Loucy (cell line): ENCODE data around the gene DOCK3.
A peak's percentile ranks its signal among the peaks of the same experiment; 100 is the strongest.

Experiments used
- H2AFZ ChIP-seq: fragments of 200-600 bp; sonication (generic); 2 replicates; pipeline ENCODE4 v1.6.0; 2016; ENCODE audit warnings: antibody characterized with exemption, mild to moderate bottlenecking, low read length, moderate library complexity
- H3F3A ChIP-seq: fragments of 200-600 bp; 2 replicates; pipeline ENCODE4 v1.6.0; 2016; ENCODE audit warnings: antibody characterized with exemption, low read depth, mild to moderate bottlenecking
- H3K27me3 ChIP-seq: fragments of 200-600 bp; sonication (generic); 2 replicates; pipeline ENCODE4 v1.6.1; 2014; ENCODE audit warnings: low read length, mild to moderate bottlenecking; ENCODE audit not compliant: insufficient read depth, poor library complexity, severe bottlenecking
- H3K36me3 ChIP-seq: fragments of 200-600 bp; sonication (generic); 2 replicates; pipeline ENCODE4 v1.6.1; 2016; ENCODE audit warnings: low read length; ENCODE audit not compliant: insufficient read depth
- H3K4me1 ChIP-seq: fragments of 200-600 bp; sonication (generic); 2 replicates; pipeline ENCODE4 v1.5.1; 2014; ENCODE audit warnings: low read length, mild to moderate bottlenecking; ENCODE audit not compliant: insufficient read depth, poor library complexity, severe bottlenecking
- H3K4me2 ChIP-seq: fragments of 200-600 bp; sonication (generic); 2 replicates; pipeline ENCODE4 v1.6.0; 2014; ENCODE audit warnings: antibody characterized with exemption, low read length, low read depth, mild to moderate bottlenecking; ENCODE audit not compliant: poor library complexity, severe bottlenecking
- H3K4me3 ChIP-seq: fragments of 200-600 bp; sonication (generic); 2 replicates; pipeline ENCODE4 v1.5.1; 2014; ENCODE audit warnings: low read length, mild to moderate bottlenecking, mixed read lengths; ENCODE audit not compliant: poor library complexity, severe bottlenecking
- H3K79me2 ChIP-seq: fragments of 200-600 bp; sonication (generic); 2 replicates; pipeline ENCODE4 v1.6.1; 2014; ENCODE audit warnings: low read length; ENCODE audit not compliant: insufficient read depth
- H3K9ac ChIP-seq: fragments of 200-600 bp; sonication (generic); 2 replicates; pipeline ENCODE4 v1.6.0; 2014; ENCODE audit warnings: mild to moderate bottlenecking, low read depth, low read length, moderate library complexity; ENCODE audit not compliant: poor library complexity, severe bottlenecking
- H3K9me2 ChIP-seq: fragments of 200-600 bp; sonication (generic); replicated peaks from 2 replicates; pipeline ENCODE4 v1.6.1; 2016; ENCODE audit warnings: low read depth, low read length, mixed read lengths
- H3K9me3 ChIP-seq: fragments of 200-600 bp; sonication (generic); 2 replicates; pipeline ENCODE4 v1.6.1; 2014; ENCODE audit warnings: mild to moderate bottlenecking, antibody characterized with exemption, low read length, low read depth; ENCODE audit not compliant: insufficient read depth
- H4K20me1 ChIP-seq: fragments of 200-600 bp; sonication (generic); 2 replicates; pipeline ENCODE4 v1.6.0; 2014; ENCODE audit warnings: antibody characterized with exemption, low read length, mild to moderate bottlenecking; ENCODE audit not compliant: insufficient read depth, poor library complexity, severe bottlenecking
- EZH2phosphoT487 ChIP-seq: fragments of 200-600 bp; IDR thresholded peaks from 2 replicates; pipeline ENCODE4 v1.6.1; 2018; ENCODE audit warnings: antibody characterized with exemption, mild to moderate bottlenecking, moderate library complexity, borderline replicate concordance
- TF ChIP-seq, protein P1 (sequence below): fragments of 200-600 bp; sonication (generic); conservative IDR thresholded peaks from 2 replicates; pipeline ENCODE4 v1.5.1; 2014; ENCODE audit warnings: mild to moderate bottlenecking, antibody characterized with exemption, low read length

The DOCK3 gene

DNA sequence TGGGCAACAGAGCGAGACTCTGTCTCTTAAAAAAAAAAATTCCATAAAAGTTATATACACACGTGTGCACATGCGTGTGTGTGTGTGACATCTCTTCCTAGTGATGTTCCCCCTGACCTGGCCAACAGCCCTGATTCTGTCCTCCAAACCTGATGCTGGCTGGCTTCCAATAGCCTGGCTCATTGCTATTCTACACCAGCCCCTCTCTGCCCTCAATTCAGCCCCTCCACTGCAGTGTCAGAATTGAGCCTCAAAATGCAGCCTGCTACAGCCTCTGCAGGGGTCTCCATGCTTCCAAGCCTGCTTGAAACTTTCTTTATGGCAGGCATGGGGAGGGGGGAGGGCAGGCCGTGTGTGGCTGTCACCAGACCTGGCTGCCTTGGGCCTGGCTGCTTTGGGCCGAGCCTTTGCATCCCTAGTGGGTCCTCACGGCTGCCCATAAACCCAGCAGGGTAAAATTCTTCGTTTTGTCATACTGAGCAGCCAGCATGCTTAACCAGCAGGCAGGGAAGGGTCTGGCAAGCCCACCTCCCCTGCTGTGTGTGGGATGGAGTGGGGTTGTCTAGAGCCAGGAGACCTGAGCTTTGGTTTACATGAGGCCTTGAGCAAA is 22.7 kb upstream of the DOCK3 start:
- Histone ChIP-seq H3K36me3 (peaks cover 33% of the 10 kb centered on the region; the same call in 1 of the 2 replicates), H3K4me3 (no peak overlapping the region), H3F3A (no peaks in the 10 kb centered on the region)

DNA sequence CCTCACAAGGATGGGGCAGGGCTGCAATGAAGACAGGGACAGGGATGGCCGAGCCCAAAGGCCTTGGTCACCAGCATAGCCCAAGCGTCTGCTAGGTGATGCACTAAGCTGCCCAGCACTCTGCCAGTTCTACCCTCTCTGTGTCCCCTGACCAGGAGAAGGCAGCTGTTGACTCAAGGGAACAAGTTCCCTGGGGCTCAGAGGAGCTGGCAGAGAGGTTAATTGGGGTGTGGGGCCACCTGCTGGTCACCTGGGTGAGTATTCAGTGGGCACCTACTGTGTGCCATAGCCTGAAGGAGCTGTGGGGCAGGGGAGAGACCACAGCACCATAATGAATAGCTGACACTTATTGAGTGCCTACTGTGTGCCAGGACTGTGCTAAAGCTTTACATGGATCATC is 22.0 kb upstream of the DOCK3 start:
- TF ChIP-seq, protein P1, sequence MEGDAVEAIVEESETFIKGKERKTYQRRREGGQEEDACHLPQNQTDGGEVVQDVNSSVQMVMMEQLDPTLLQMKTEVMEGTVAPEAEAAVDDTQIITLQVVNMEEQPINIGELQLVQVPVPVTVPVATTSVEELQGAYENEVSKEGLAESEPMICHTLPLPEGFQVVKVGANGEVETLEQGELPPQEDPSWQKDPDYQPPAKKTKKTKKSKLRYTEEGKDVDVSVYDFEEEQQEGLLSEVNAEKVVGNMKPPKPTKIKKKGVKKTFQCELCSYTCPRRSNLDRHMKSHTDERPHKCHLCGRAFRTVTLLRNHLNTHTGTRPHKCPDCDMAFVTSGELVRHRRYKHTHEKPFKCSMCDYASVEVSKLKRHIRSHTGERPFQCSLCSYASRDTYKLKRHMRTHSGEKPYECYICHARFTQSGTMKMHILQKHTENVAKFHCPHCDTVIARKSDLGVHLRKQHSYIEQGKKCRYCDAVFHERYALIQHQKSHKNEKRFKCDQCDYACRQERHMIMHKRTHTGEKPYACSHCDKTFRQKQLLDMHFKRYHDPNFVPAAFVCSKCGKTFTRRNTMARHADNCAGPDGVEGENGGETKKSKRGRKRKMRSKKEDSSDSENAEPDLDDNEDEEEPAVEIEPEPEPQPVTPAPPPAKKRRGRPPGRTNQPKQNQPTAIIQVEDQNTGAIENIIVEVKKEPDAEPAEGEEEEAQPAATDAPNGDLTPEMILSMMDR = peak; percentile 79
- TF ChIP-seq EZH2phosphoT487 = no peak
- no peaks in the 10 kb centered on the region for H3K9me3 ChIP-seq
- no peaks in the 10 kb centered on the region for H3F3A ChIP-seq
- peaks cover 26% of the 10 kb centered on the region; the same call in 1 of the 2 replicates for H3K36me3 ChIP-seq
- no peak overlapping the region for H3K4me2 ChIP-seq
- H3K9ac ChIP-seq = no peak overlapping the region
- H3K4me3 ChIP-seq = no peak overlapping the region
- no peaks in the 10 kb centered on the region for H3K27me3 ChIP-seq
- no peaks in the 10 kb centered on the region for H3K4me1 ChIP-seq
- no peak overlapping the region for H2AFZ ChIP-seq
- H3K79me2 ChIP-seq = no peaks in the 10 kb centered on the region
- H3K9me2 ChIP-seq = no peaks in the 10 kb centered on the region
- H4K20me1 ChIP-seq = no peaks in the 10 kb centered on the region

More for the DNA sequence above, 22.7 kb upstream of the DOCK3 start:
- no peak overlapping the region for H3K4me2 ChIP-seq
- H3K9me3 ChIP-seq = no peaks in the 10 kb centered on the region
- H3K27me3 ChIP-seq = no peaks in the 10 kb centered on the region
- H3K9me2 ChIP-seq = no peaks in the 10 kb centered on the region
- H2AFZ ChIP-seq = no peak overlapping the region
- TF ChIP-seq, protein P1 = no peak
- TF ChIP-seq EZH2phosphoT487 = no peak
- no peaks in the 10 kb centered on the region for H4K20me1 ChIP-seq
- H3K9ac ChIP-seq = no peak overlapping the region
- H3K4me1 ChIP-seq = no peaks in the 10 kb centered on the region
- no peaks in the 10 kb centered on the region for H3K79me2 ChIP-seq

DNA sequence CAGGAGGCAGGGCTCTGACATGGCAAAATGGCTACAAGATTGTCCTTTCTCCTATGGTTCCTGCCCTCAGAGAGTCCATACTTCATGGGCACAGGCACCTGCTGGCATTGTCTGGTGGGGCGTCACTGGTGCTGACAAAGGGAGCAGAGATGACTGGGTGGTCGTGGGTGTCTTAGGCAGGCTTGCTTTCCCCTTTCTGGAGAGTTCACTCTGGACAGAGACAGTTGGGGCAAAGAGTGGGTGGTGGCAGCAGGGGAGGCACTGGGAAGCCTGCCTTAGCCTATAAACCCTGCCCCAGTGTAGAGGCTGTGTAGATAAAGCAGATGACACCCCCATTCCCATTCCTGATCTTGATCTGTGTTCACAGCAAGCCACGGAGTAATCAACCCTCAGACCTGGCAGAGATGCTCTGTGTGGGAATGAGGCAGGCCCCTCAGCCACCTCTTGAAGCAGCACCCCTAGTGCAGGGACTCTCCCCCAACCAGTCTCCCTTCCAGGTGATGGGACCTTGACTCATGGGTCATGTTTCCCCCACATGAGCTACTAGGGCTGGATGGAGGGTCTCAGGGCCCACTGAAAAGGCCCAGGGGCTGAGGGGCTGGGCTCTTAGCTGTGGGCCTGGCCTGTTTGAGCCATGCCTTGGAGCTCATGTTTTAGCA is 20.7 kb upstream of the DOCK3 start:
- no peak for TF ChIP-seq EZH2phosphoT487
- TF ChIP-seq, protein P1 = no peak
- no peaks in the 10 kb centered on the region for H3K27me3 ChIP-seq
- no peak overlapping the region for H2AFZ ChIP-seq
- no peaks in the 10 kb centered on the region for H3K9me2 ChIP-seq
- H3K9me3 ChIP-seq = no peaks in the 10 kb centered on the region
- H3K4me1 ChIP-seq = no peaks in the 10 kb centered on the region
- H3K36me3 ChIP-seq = peaks cover 13% of the 10 kb centered on the region; the same call in 1 of the 2 replicates
- H4K20me1 ChIP-seq = no peaks in the 10 kb centered on the region
- H3F3A ChIP-seq = no peaks in the 10 kb centered on the region
- no peaks in the 10 kb centered on the region for H3K79me2 ChIP-seq
- no peak overlapping the region for H3K4me2 ChIP-seq
- H3K9ac ChIP-seq = no peak overlapping the region
- no peak overlapping the region for H3K4me3 ChIP-seq
